HepG2 (cell line): ENCODE results near the gene ABCC3. TPM values are rescaled to one million over a fixed set of nuclear protein-coding genes. Genes with fewer than 3 reads are reported as not detected.

Experiments
- CREBL2 ChIP-seq: sonication (generic); formaldehyde crosslinking; IDR thresholded peaks from 2 replicates; pipeline ENCODE4 v1.8.1; 2023; ENCODE audit warnings: missing genetic modification reagents, mild to moderate bottlenecking, borderline replicate concordance
- EZH2 ChIP-seq: conservative IDR thresholded peaks from 2 replicates; pipeline ENCODE4 v1.6.1; 2012; ENCODE audit warnings: mild to moderate bottlenecking, low read depth, low read length, moderate library complexity
- FIP1L1 ChIP-seq: fragments of 200-400 bp; formaldehyde crosslinking; IDR thresholded peaks from 2 replicates; pipeline ENCODE4 v1.6.1; 2018; ENCODE audit warnings: low read depth, mild to moderate bottlenecking, low read length, moderate library complexity, borderline replicate concordance; ENCODE audit not compliant: insufficient read depth
- FOSL2 ChIP-seq: sonication (generic); formaldehyde crosslinking; IDR thresholded peaks from 2 replicates; pipeline ENCODE4 v1.4.0; 2020; ENCODE audit warnings: missing genetic modification reagents
- GFI1 ChIP-seq: sonication (generic); formaldehyde crosslinking; IDR thresholded peaks from 2 replicates; pipeline ENCODE4 v1.5.0; 2020; ENCODE audit warnings: missing genetic modification reagents, mild to moderate bottlenecking, borderline replicate concordance
- HOXD1 ChIP-seq: sonication (generic); formaldehyde crosslinking; IDR thresholded peaks from 2 replicates; pipeline ENCODE4 v1.5.0; 2020; ENCODE audit warnings: missing genetic modification reagents
- MTA3 ChIP-seq: sonication (generic); formaldehyde crosslinking; IDR thresholded peaks from 2 replicates; pipeline ENCODE4 v1.4.0; 2020; ENCODE audit warnings: missing genetic modification reagents
- NPAS2 ChIP-seq: sonication (generic); formaldehyde crosslinking; IDR thresholded peaks from 2 replicates; pipeline ENCODE4 v1.8.0; 2022; ENCODE audit warnings: mild to moderate bottlenecking, missing genetic modification reagents, borderline replicate concordance
- NR2F6 ChIP-seq, 2 experiments: IDR thresholded peaks; 2 replicates each; pipeline ENCODE4 v1.6.1; 2016; ENCODE audit warnings: antibody characterized with exemption in 1 of 2, mild to moderate bottlenecking in 1 of 2
- NR3C1 ChIP-seq: sonication (generic); formaldehyde crosslinking; IDR thresholded peaks from 2 replicates; pipeline ENCODE4 v1.4.0; 2020; ENCODE audit warnings: missing genetic modification reagents
- NRL ChIP-seq: sonication (generic); formaldehyde crosslinking; IDR thresholded peaks from 2 replicates; pipeline ENCODE4 v1.5.0; 2020; ENCODE audit warnings: missing genetic modification reagents, mild to moderate bottlenecking, moderate library complexity, borderline replicate concordance
- POLR2G ChIP-seq: fragments of 200-400 bp; formaldehyde crosslinking; IDR thresholded peaks from 2 replicates; pipeline ENCODE4 v1.6.1; 2018; ENCODE audit warnings: mild to moderate bottlenecking, low read depth, low read length, moderate library complexity
- SETDB1 ChIP-seq: sonication (generic); formaldehyde crosslinking; IDR thresholded peaks from 2 replicates; pipeline ENCODE4 v1.5.1; 2020; ENCODE audit warnings: missing genetic modification reagents, mild to moderate bottlenecking, borderline replicate concordance
- SIX1 ChIP-seq: sonication (generic); formaldehyde crosslinking; IDR thresholded peaks from 2 replicates; pipeline ENCODE4 v1.4.0; 2020; ENCODE audit warnings: missing genetic modification reagents, borderline replicate concordance
- SKIL ChIP-seq: sonication (generic); formaldehyde crosslinking; IDR thresholded peaks from 2 replicates; pipeline ENCODE4 v1.8.0; 2022; ENCODE audit warnings: missing genetic modification reagents, mild to moderate bottlenecking, moderate library complexity, borderline replicate concordance
- SOX13 ChIP-seq, 3 experiments: fragments of 450-650 bp in 1 of 3; sonication (generic) in 1 of 3; formaldehyde crosslinking in 1 of 3; IDR thresholded peaks in 2 of 3; conservative IDR thresholded peaks in 1 of 3; 2 replicates each; pipeline versions ENCODE4 v1.5.0 to v1.6.1; 2016 to 2020; ENCODE audit warnings: antibody characterized with exemption in 1 of 3, mild to moderate bottlenecking in 1 of 3, missing compliant biosample characterization in 1 of 3, missing genetic modification reagents in 1 of 3, moderate library complexity in 1 of 3
- SP2 ChIP-seq: sonication (generic); formaldehyde crosslinking; IDR thresholded peaks from 2 replicates; pipeline ENCODE4 v1.5.1; 2020; ENCODE audit warnings: mild to moderate bottlenecking, missing genetic modification reagents
- TIGD3 ChIP-seq: sonication (generic); formaldehyde crosslinking; IDR thresholded peaks from 2 replicates; pipeline ENCODE4 v1.5.1; 2020; ENCODE audit warnings: mild to moderate bottlenecking, missing genetic modification reagents, borderline replicate concordance
- ZNF317 ChIP-seq: sonication (generic); formaldehyde crosslinking; IDR thresholded peaks from 2 replicates; pipeline ENCODE4 v1.5.0; 2020; ENCODE audit warnings: mild to moderate bottlenecking, missing genetic modification reagents
- ZNF501 ChIP-seq: sonication (generic); formaldehyde crosslinking; IDR thresholded peaks from 2 replicates; pipeline ENCODE4 v1.5.1; 2020; ENCODE audit warnings: mild to moderate bottlenecking, moderate library complexity, missing genetic modification reagents
- ZNF615 ChIP-seq: sonication (generic); formaldehyde crosslinking; IDR thresholded peaks from 2 replicates; pipeline ENCODE4 v1.5.0; 2020; ENCODE audit warnings: mild to moderate bottlenecking, missing genetic modification reagents, borderline replicate concordance
- ZSCAN20 ChIP-seq: sonication (generic); formaldehyde crosslinking; IDR thresholded peaks from 2 replicates; pipeline ENCODE4 v1.4.0; 2020; ENCODE audit warnings: missing genetic modification reagents, mild to moderate bottlenecking, borderline replicate concordance
- polyA plus RNA-seq, 8 experiments: library from polyadenylated mRNA; depleted of rRNA in 3 of 8; stranded (reverse) in 7 of 8; unstranded in 1 of 8; fragments of >200 nt; fragmentation: Illumina TruSeq in 4 of 8; extraction: Trizol in 4 of 8; gene quantifications; 2 replicates each; pipeline versions ENCODE4 v1.2.1 to v1.2.3, GENCODE V29; 2011 to 2016; ENCODE audit warnings: low read depth in 4 of 8, missing spikeins in 1 of 8, mixed read lengths in 1 of 8; ENCODE audit not compliant: insufficient read depth in 1 of 8
- total RNA-seq, 5 experiments: library from RNA; depleted of rRNA; stranded (reverse); fragments of >200 nt; fragmentation: Illumina TruSeq; extraction: Trizol; gene quantifications; 2 replicates each; pipeline ENCODE4 v1.2.3, GENCODE V29; 2016; ENCODE audit warnings: low read depth in 1 of 5

ABCC3 gene
- total and polyA plus RNA-seq, 2 of the 13 experiments (the other 11 are each of a cell fraction or from before 2014, with no cell fraction given) = 25.2 to 50.7 TPM

- TF ChIP-seq SOX13 (IDR thresholded peaks at IDR 0.05) (peak; percentile 63), SOX13 (CRISPR knock-in tag; conservative IDR thresholded peaks at IDR 0.05 in 1 of 2, IDR thresholded peaks at IDR 0.05 in 1 of 2) (peak; percentile 74 to 83; a peak in 3 of 4 replicates), GFI1 (CRISPR knock-in tag) (peak; percentile 41; the same call in 1 of the 2 replicates), SKIL (peak; percentile 87), FIP1L1 (no peak; the same call in 1 of the 2 replicates), ZNF501 (CRISPR knock-in tag) (peak; percentile 74; the same call in 1 of the 2 replicates), FOSL2 (CRISPR knock-in tag) (peak; percentile 99), POLR2G (peak; percentile 96), HOXD1 (CRISPR knock-in tag) (0 out of 2 replicates have a peak, but pooled peaks have one; percentile 66), MTA3 (CRISPR knock-in tag) (no peak), ZSCAN20 (CRISPR knock-in tag) (0 out of 2 replicates have a peak, but pooled peaks have one; percentile 75), CREBL2 (CRISPR knock-in tag) (0 out of 2 replicates have a peak, but pooled peaks have one; percentile 47), TIGD3 (CRISPR knock-in tag) (0 out of 2 replicates have a peak, but pooled peaks have one; percentile 19), SP2 (CRISPR knock-in tag) (no peak), SETDB1 (CRISPR knock-in tag) (no peak), ZNF615 (CRISPR knock-in tag) (0 out of 2 replicates have a peak, but pooled peaks have one; percentile 29), NRL (peak; percentile 70; the same call in 1 of the 2 replicates), EZH2 (no peak), ZNF317 (peak; percentile 0; the same call in 1 of the 2 replicates), NPAS2 (CRISPR knock-in tag) (no peak), SIX1 (CRISPR knock-in tag) (peak; percentile 77; the same call in 1 of the 2 replicates), NR3C1 (CRISPR knock-in tag) (no peak), NR2F6 (IDR thresholded peaks at IDR 0.05) (peak; percentile 52), NR2F6 (CRISPR knock-in tag; IDR thresholded peaks at IDR 0.05) (peak; percentile 84)
These were observed 52.0 kb downstream of the ABCC3 start (continued) for GRCh38 chr17:50686494-50687199.
